ENCODE data around the gene SUPT20HL2.

DNA sequence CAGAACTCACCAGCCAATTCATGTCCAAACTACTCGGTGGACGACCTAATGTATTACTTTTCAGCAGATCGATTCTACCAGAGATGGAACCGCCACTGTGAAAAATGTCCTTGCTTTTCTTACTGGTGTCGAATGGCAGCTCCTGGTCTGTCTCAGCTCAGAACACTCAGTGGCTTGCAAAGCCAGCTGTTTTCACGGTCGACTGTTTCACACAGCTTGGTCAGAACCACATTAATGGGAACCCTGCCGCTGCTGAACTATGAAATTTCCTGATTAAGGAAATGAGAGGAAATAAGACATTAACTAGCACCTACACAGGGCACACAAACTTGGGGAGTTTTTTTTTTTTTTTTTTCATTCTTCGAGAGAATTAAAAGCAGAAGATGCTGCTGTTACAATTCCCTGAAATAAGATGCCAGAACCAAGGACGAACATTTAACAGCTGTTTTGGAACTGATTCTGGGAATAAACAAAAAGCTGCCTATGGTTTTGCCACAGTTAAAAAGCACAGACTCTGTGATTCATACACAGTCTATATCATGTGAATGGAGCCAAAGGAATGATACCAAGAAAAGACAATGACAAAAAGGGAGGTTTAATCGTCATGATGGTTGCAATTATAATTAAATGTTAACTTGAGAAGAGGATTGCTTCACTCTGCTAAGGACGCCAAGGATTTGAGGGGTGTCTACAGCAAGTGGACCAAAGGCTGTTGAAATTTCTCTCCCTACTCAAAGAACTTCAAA, 31.3 kb downstream of the SUPT20HL2 start:
- TF ChIP-seq, protein P1, sequence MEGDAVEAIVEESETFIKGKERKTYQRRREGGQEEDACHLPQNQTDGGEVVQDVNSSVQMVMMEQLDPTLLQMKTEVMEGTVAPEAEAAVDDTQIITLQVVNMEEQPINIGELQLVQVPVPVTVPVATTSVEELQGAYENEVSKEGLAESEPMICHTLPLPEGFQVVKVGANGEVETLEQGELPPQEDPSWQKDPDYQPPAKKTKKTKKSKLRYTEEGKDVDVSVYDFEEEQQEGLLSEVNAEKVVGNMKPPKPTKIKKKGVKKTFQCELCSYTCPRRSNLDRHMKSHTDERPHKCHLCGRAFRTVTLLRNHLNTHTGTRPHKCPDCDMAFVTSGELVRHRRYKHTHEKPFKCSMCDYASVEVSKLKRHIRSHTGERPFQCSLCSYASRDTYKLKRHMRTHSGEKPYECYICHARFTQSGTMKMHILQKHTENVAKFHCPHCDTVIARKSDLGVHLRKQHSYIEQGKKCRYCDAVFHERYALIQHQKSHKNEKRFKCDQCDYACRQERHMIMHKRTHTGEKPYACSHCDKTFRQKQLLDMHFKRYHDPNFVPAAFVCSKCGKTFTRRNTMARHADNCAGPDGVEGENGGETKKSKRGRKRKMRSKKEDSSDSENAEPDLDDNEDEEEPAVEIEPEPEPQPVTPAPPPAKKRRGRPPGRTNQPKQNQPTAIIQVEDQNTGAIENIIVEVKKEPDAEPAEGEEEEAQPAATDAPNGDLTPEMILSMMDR (IDR thresholded peaks at IDR 0.05 in 2 of 3, conservative IDR thresholded peaks at IDR 0.05 in 1 of 3; ENCODE audit: control insufficient read depth in 2 of 3, extremely low read depth in 1 of 3, insufficient read depth in 1 of 3, low read depth in 3 of 3, low read length in 3 of 3) = no peak
- no peak for TF ChIP-seq YY1 (IDR thresholded peaks at IDR 0.05; ENCODE audit: low read depth, low read length)
- no peak for TF ChIP-seq SREBF1 (IDR thresholded peaks at IDR 0.05; ENCODE audit: low read length)
- TF ChIP-seq, protein P2, sequence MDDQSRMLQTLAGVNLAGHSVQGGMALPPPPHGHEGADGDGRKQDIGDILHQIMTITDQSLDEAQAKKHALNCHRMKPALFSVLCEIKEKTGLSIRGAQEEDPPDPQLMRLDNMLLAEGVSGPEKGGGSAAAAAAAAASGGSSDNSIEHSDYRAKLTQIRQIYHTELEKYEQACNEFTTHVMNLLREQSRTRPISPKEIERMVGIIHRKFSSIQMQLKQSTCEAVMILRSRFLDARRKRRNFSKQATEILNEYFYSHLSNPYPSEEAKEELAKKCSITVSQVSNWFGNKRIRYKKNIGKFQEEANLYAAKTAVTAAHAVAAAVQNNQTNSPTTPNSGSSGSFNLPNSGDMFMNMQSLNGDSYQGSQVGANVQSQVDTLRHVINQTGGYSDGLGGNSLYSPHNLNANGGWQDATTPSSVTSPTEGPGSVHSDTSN (IDR thresholded peaks at IDR 0.05; ENCODE audit: insufficient replicate concordance, low read depth, low read length) = no peak
- TF ChIP-seq ATF7 (IDR thresholded peaks at IDR 0.05; ENCODE audit: low read depth) = no peak
- TF ChIP-seq SUPT20H (IDR thresholded peaks at IDR 0.05; ENCODE audit: borderline replicate concordance, control insufficient read depth, low read depth, low read length) = no peak
- no peak for TF ChIP-seq POLR2A (IDR thresholded peaks at IDR 0.05; ENCODE audit: low read depth, low read length)
- no peak for TF ChIP-seq EP300 (IDR thresholded peaks at IDR 0.05; ENCODE audit: borderline replicate concordance in 1 of 2, control insufficient read depth in 1 of 2, low read depth in 2 of 2, low read length in 2 of 2)
- TF ChIP-seq NFYB (IDR thresholded peaks at IDR 0.05; ENCODE audit: insufficient read depth, low read depth, low read length) = no peak
- no peak for TF ChIP-seq POLR2AphosphoS5 (IDR thresholded peaks at IDR 0.05; ENCODE audit: low read length)
